ENCODE data around the gene SERPINI1.
A peak's percentile ranks its signal among the peaks of the same experiment; 100 is the strongest.

The SERPINI1 gene

GRCh38 chr3:167749209-167749608 is 13.7 kb downstream of the SERPINI1 start:
- Mint-ChIP-seq H3K4me1 (no peaks in the 10 kb centered on the region), H3K27ac (no peak overlapping the region), H3K4me3 (no peak overlapping the region), H3K27me3 (ENCODE audit: low read depth, poor library complexity) (no peaks in the 10 kb centered on the region), H3K9me3 (no peaks in the 10 kb centered on the region), H3K36me3 (ENCODE audit: low read depth) (no peaks in the 10 kb centered on the region)
- no peak for DNase-seq
- TF ChIP-seq, protein P1, sequence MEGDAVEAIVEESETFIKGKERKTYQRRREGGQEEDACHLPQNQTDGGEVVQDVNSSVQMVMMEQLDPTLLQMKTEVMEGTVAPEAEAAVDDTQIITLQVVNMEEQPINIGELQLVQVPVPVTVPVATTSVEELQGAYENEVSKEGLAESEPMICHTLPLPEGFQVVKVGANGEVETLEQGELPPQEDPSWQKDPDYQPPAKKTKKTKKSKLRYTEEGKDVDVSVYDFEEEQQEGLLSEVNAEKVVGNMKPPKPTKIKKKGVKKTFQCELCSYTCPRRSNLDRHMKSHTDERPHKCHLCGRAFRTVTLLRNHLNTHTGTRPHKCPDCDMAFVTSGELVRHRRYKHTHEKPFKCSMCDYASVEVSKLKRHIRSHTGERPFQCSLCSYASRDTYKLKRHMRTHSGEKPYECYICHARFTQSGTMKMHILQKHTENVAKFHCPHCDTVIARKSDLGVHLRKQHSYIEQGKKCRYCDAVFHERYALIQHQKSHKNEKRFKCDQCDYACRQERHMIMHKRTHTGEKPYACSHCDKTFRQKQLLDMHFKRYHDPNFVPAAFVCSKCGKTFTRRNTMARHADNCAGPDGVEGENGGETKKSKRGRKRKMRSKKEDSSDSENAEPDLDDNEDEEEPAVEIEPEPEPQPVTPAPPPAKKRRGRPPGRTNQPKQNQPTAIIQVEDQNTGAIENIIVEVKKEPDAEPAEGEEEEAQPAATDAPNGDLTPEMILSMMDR (IDR thresholded peaks at IDR 0.05), result no peak

GRCh38 chr3:167749728-167750127 is 14.2 kb downstream of the SERPINI1 start:
- no peak overlapping the region for H3K4me3 Mint-ChIP-seq
- H3K9me3 Mint-ChIP-seq, result no peaks in the 10 kb centered on the region
- TF ChIP-seq, protein P1 (IDR thresholded peaks at IDR 0.05), result no peak
- H3K27me3 Mint-ChIP-seq (ENCODE audit: low read depth, poor library complexity), result no peaks in the 10 kb centered on the region
- H3K27ac Mint-ChIP-seq, result peak overlapping the region; percentile 21
- DNase-seq, result no peak
- no peaks in the 10 kb centered on the region for H3K36me3 Mint-ChIP-seq (ENCODE audit: low read depth)
- H3K4me1 Mint-ChIP-seq, result no peaks in the 10 kb centered on the region

GRCh38 chr3:167750272-167750971 is 14.9 kb downstream of the SERPINI1 start:
- TF ChIP-seq, protein P1 (IDR thresholded peaks at IDR 0.05), result no peak
- no peak for DNase-seq
- H3K36me3 Mint-ChIP-seq (ENCODE audit: low read depth), result no peaks in the 10 kb centered on the region
- H3K27me3 Mint-ChIP-seq (ENCODE audit: low read depth, poor library complexity), result no peaks in the 10 kb centered on the region
- H3K27ac Mint-ChIP-seq, result no peak overlapping the region
- no peaks in the 10 kb centered on the region for H3K4me1 Mint-ChIP-seq
- H3K4me3 Mint-ChIP-seq, result no peak overlapping the region
- H3K9me3 Mint-ChIP-seq, result no peaks in the 10 kb centered on the region

DNA sequence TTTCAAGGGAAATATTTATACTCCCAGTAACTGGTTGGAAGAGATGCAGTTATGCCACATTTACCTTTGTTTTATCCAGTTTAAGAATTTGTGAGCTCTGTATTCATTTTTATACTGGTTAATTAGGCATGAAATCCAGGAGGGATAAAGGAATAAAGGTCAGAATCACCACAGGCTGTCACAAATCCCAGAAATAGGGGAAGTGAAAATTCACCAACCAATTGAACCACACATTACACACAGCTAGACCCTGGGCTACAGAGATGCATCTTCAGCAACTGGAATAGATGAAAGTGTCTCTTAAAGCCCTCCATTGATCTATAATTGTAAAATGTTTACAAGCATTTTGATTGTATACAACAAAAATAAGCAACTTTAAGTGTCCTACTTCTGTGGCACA is 18.5 kb downstream of the SERPINI1 start:
- no peaks in the 10 kb centered on the region for H3K27me3 Mint-ChIP-seq (ENCODE audit: low read depth, poor library complexity)
- DNase-seq, result no peak
- TF ChIP-seq, protein P1 (IDR thresholded peaks at IDR 0.05), result no peak
- no peaks in the 10 kb centered on the region for H3K4me1 Mint-ChIP-seq
- H3K27ac Mint-ChIP-seq, result no peak overlapping the region
- no peak overlapping the region for H3K4me3 Mint-ChIP-seq
- H3K36me3 Mint-ChIP-seq (ENCODE audit: low read depth), result no peaks in the 10 kb centered on the region
- H3K9me3 Mint-ChIP-seq, result peaks cover 11% of the 10 kb centered on the region

DNA sequence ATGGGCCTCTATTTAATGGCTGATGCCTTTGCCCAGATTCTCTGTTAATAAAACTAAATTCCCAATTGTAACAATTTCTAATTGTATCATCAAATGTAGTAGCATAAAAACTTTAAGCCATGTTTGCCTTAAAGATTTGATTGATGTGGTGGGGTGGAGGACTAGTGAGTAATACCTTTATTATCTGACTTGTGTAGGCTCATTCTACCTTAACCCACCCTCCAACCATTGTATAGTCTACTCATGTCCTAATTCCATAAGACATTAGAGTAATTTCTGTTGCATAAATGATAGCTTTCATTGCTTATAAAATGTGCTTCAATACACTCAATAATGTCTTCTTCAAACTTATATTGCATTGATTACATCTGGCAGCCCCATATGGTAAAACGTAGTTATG is 25.8 kb downstream of the SERPINI1 start:
- Mint-ChIP-seq H3K27me3 (ENCODE audit: low read depth, poor library complexity) (peaks cover 3% of the 10 kb centered on the region), H3K27ac (no peak overlapping the region), H3K4me3 (no peak overlapping the region), H3K4me1 (no peaks in the 10 kb centered on the region), H3K9me3 (peaks cover 28% of the 10 kb centered on the region), H3K36me3 (ENCODE audit: low read depth) (peaks cover 8% of the 10 kb centered on the region)
- no peak for DNase-seq
- TF ChIP-seq, protein P1 (IDR thresholded peaks at IDR 0.05), result no peak

GRCh38 chr3:167762296-167762695 is 26.8 kb downstream of the SERPINI1 start:
- Mint-ChIP-seq H3K4me1 (no peaks in the 10 kb centered on the region), H3K4me3 (no peak overlapping the region), H3K27me3 (ENCODE audit: low read depth, poor library complexity) (peaks cover 3% of the 10 kb centered on the region), H3K9me3 (peaks cover 26% of the 10 kb centered on the region), H3K36me3 (ENCODE audit: low read depth) (peaks cover 11% of the 10 kb centered on the region), H3K27ac (no peak overlapping the region)
- TF ChIP-seq, protein P1 (IDR thresholded peaks at IDR 0.05), result no peak
- DNase-seq, result no peak
